GM19395 (cell line): ENCODE measurements around the gene CNBP.
A peak's percentile ranks its signal among the peaks of the same experiment; 100 is the strongest.
"Not testable (repeated sequence)": the region's sequence is repeated elsewhere in the genome, so short reads cannot be mapped to it uniquely, and the experiment has no call there.

Experiments used
- ATAC-seq: cut with Tn5 transposase; IDR thresholded peaks from one replicate; pipeline ENCODE4 v1.9.1; 2021; ENCODE audit warnings: mild to moderate bottlenecking, moderate library complexity; ENCODE audit not compliant: unreplicated experiment

Gene CNBP

GRCh38 chr3:129183569-129184395 is at the start of gene CNBP:
Gene CNBP, minus strand, starts transcription at chr3:129183896. Its CDS starts 12,139 bp downstream, at chr3:129171757.
- ATAC-seq: peak; percentile 93

- ATAC-seq: no peak
These were observed 47.8 kb upstream of the CNBP start for GRCh38 chr3:129231331-129232119.

- no peak for ATAC-seq
These were observed 46.8 kb upstream of the CNBP start for GRCh38 chr3:129230311-129231019.

- ATAC-seq: no peak
These were observed 45.3 kb upstream of the CNBP start for GRCh38 chr3:129228891-129229585.

GRCh38 chr3:129226374-129226773 is 42.7 kb upstream of the CNBP start:
- ATAC-seq: no peak

- no peak for ATAC-seq
These were observed 41.3 kb upstream of the CNBP start for GRCh38 chr3:129224984-129225393.

- not testable (repeated sequence) for ATAC-seq
These were observed 40.7 kb upstream of the CNBP start for GRCh38 chr3:129224387-129224786.

GRCh38 chr3:129218742-129219141 is 35.0 kb upstream of the CNBP start:
- ATAC-seq: no peak

- no peak for ATAC-seq
These were observed 29.5 kb upstream of the CNBP start for GRCh38 chr3:129213238-129213637.

GRCh38 chr3:129211772-129212171 is 28.1 kb upstream of the CNBP start:
- no peak for ATAC-seq

GRCh38 chr3:129211345-129211744 is 27.6 kb upstream of the CNBP start:
- ATAC-seq: no peak

GRCh38 chr3:129207479-129207878 is 23.8 kb upstream of the CNBP start:
- ATAC-seq: no peak

- no peak for ATAC-seq
These were observed 21.6 kb upstream of the CNBP start for GRCh38 chr3:129205109-129205832.

- ATAC-seq: no peak
These were observed 20.8 kb upstream of the CNBP start for GRCh38 chr3:129204473-129204872.

- ATAC-seq: no peak
These were observed 15.7 kb upstream of the CNBP start for GRCh38 chr3:129199366-129199765.

- ATAC-seq: no peak
These were observed 13.6 kb upstream of the CNBP start for GRCh38 chr3:129197321-129197720.

- ATAC-seq: no peak
These were observed 12.9 kb upstream of the CNBP start for GRCh38 chr3:129196601-129197000.

- no peak for ATAC-seq
These were observed 12.1 kb upstream of the CNBP start for GRCh38 chr3:129195731-129196256.

GRCh38 chr3:129189793-129190192 is 6.1 kb upstream of the CNBP start:
- ATAC-seq: not testable (repeated sequence)

- ATAC-seq: no peak
These were observed 4.2 kb upstream of the CNBP start for GRCh38 chr3:129187857-129188256.
